HepG2 (cell line): ENCODE measurements around the gene C18orf63. TPM values are rescaled to one million over a fixed set of nuclear protein-coding genes. Genes with fewer than 3 reads are reported as not detected.

Experiments
- ATAC-seq: fragments of 200-7000 bp; cut with Tn5 transposase; 3 replicates; pipeline ENCODE4 v1.9.1; 2020; ENCODE audit warnings: mild to moderate bottlenecking, moderate library complexity
- BruUV-seq: library from RNA; stranded (reverse); fragments of 400-500 nt; replicated peaks from 2 replicates; lab custom pipeline; 2021; lab: Mats Ljungman, UMichigan
- CTCF ChIA-PET: fragments of 300-600 bp; formaldehyde crosslinking; extraction: SDS; loops from one replicate; lab custom pipeline; 2021; ENCODE audit warnings: low total read pairs, inconsistent platforms, low intra/inter-chr PET ratio; lab: Yijun Ruan, JAX
- POLR2A ChIA-PET: fragments of 350-600 bp; sonication (Branson Sonifier 250); formaldehyde crosslinking; loops from one replicate; lab custom pipeline; 2020; ENCODE audit warnings: antibody characterized with exemption, inconsistent platforms; lab: Yijun Ruan, JAX
- DNase-seq: peaks from one replicate; pipeline ENCODE4 v3.0.0-alpha.2; 2015; ENCODE audit warnings: low spot score
- FAIRE-seq: peaks from 3 replicates; lab custom pipeline; 2011; peaks lifted over from hg19 to GRCh38; lab: Jason Lieb, UNC
- H2AFZ ChIP-seq: one replicate; pipeline ENCODE4 v1.6.1; 2011; ENCODE audit warnings: low read length, inconsistent platforms
- H3K27ac ChIP-seq: fragments of 300-600 bp; 3 replicates; pipeline ENCODE4 v1.8.0; 2011; ENCODE audit warnings: mixed run types, mild to moderate bottlenecking, mixed read lengths, low read length, inconsistent platforms; ENCODE audit not compliant: insufficient read depth; ENCODE audit errors: extremely low read length
- H3K27me3 ChIP-seq, 2 experiments: fragments of 200-600 bp in 1 of 2; 2 replicates in 1 of 2; 3 replicates in 1 of 2; pipeline versions ENCODE4 v1.6.0 to v1.8.0; 2011; ENCODE audit warnings: low read length in 2 of 2, mild to moderate bottlenecking in 2 of 2, moderate library complexity in 2 of 2, inconsistent platforms in 1 of 2; ENCODE audit not compliant: insufficient read depth in 2 of 2, control insufficient read depth in 1 of 2
- H3K36me3 ChIP-seq, 2 experiments: fragments of 200-600 bp in 1 of 2; replicated peaks in 1 of 2; 2 replicates in 1 of 2; 3 replicates in 1 of 2; pipeline versions ENCODE4 v1.5.1 to v1.8.0; 2011; ENCODE audit warnings: low read length in 2 of 2, inconsistent platforms in 1 of 2; ENCODE audit not compliant: insufficient read depth in 2 of 2, control insufficient read depth in 1 of 2
- H3K4me1 ChIP-seq: 2 replicates; pipeline ENCODE4 v1.5.1; 2012; ENCODE audit warnings: low read length, inconsistent platforms; ENCODE audit not compliant: insufficient read depth
- H3K4me2 ChIP-seq: 2 replicates; pipeline ENCODE4 v1.6.0; 2011; ENCODE audit warnings: low read depth, low read length, inconsistent platforms
- H3K4me3 ChIP-seq, 3 experiments: fragments of 200-600 bp in 1 of 3; sonication (generic), shearing (Covaris generic) in 1 of 3; replicated peaks in 1 of 3; 2 replicates each; pipeline ENCODE4 v1.5.1; 2011 to 2016; ENCODE audit warnings: low read length in 3 of 3, inconsistent platforms in 2 of 3, low read depth in 2 of 3, mild to moderate bottlenecking in 2 of 3, control low read depth in 1 of 3, mixed read lengths in 1 of 3; ENCODE audit not compliant: insufficient read depth in 1 of 3
- H3K79me2 ChIP-seq: one replicate; pipeline ENCODE4 v1.6.1; 2011; ENCODE audit warnings: low read length, inconsistent platforms; ENCODE audit not compliant: insufficient read depth
- H3K9ac ChIP-seq: 2 replicates; pipeline ENCODE4 v1.6.0; 2011; ENCODE audit warnings: mild to moderate bottlenecking, low read depth, low read length, inconsistent platforms; ENCODE audit not compliant: insufficient read depth
- H3K9me3 ChIP-seq: 2 replicates; pipeline ENCODE4 v1.5.1; 2012; ENCODE audit warnings: mild to moderate bottlenecking, low read length
- H4K20me1 ChIP-seq: 2 replicates; pipeline ENCODE4 v1.6.0; 2011; ENCODE audit warnings: inconsistent platforms, mild to moderate bottlenecking, low read length, moderate library complexity; ENCODE audit not compliant: insufficient read depth
- AGO1 ChIP-seq: fragments of 200-400 bp; formaldehyde crosslinking; IDR thresholded peaks from 2 replicates; pipeline ENCODE4 v1.6.1; 2017; ENCODE audit warnings: mild to moderate bottlenecking, low read depth, low read length, moderate library complexity; ENCODE audit not compliant: poor library complexity, severe bottlenecking
- FOXJ3 ChIP-seq: sonication (generic); formaldehyde crosslinking; IDR thresholded peaks from 2 replicates; pipeline ENCODE4 v1.4.0; 2020; ENCODE audit warnings: missing genetic modification reagents, mild to moderate bottlenecking, borderline replicate concordance
- GATAD2A ChIP-seq: IDR thresholded peaks from 2 replicates; pipeline ENCODE4 v1.6.1; 2016
- KLF15 ChIP-seq: sonication (generic); formaldehyde crosslinking; IDR thresholded peaks from 2 replicates; pipeline ENCODE4 v1.8.1; 2023; ENCODE audit warnings: borderline replicate concordance, mild to moderate bottlenecking, inconsistent platforms, missing genetic modification reagents, mixed read lengths
- MAF1 ChIP-seq: sonication (generic); formaldehyde crosslinking; IDR thresholded peaks from 2 replicates; pipeline ENCODE4 v1.5.0; 2020; ENCODE audit warnings: missing genetic modification reagents, borderline replicate concordance
- MAZ ChIP-seq, 2 experiments: sonication (generic) in 1 of 2; formaldehyde crosslinking in 1 of 2; IDR thresholded peaks; 2 replicates each; pipeline versions ENCODE4 v1.5.0 to v1.6.1; 2012 to 2020; ENCODE audit warnings: low read depth in 2 of 2, mild to moderate bottlenecking in 2 of 2, borderline replicate concordance in 1 of 2, improper control_type of control experiment in 1 of 2, low read length in 1 of 2, missing genetic modification reagents in 1 of 2, moderate library complexity in 1 of 2
- NFATC3 ChIP-seq: sonication (generic); formaldehyde crosslinking; IDR thresholded peaks from 2 replicates; pipeline ENCODE4 v1.5.1; 2020; ENCODE audit warnings: mild to moderate bottlenecking, missing genetic modification reagents
- NONO ChIP-seq, 2 experiments: fragments of 450-650 bp in 1 of 2; sonication (generic) in 1 of 2; formaldehyde crosslinking in 1 of 2; IDR thresholded peaks in 1 of 2; conservative IDR thresholded peaks in 1 of 2; 2 replicates each; pipeline versions ENCODE4 v1.6.1 to v1.8.0; 2017 to 2022; ENCODE audit warnings: mild to moderate bottlenecking in 1 of 2, missing genetic modification reagents in 1 of 2, moderate library complexity in 1 of 2
- PHF21A ChIP-seq: sonication (generic); formaldehyde crosslinking; IDR thresholded peaks from 2 replicates; pipeline ENCODE4 v1.5.0; 2020; ENCODE audit warnings: mild to moderate bottlenecking, missing genetic modification reagents
- TEAD3 ChIP-seq: optimal IDR thresholded peaks from 2 replicates; pipeline ENCODE3; 2016; ENCODE audit warnings: borderline replicate concordance
- ZNF256 ChIP-seq: sonication (generic); formaldehyde crosslinking; conservative IDR thresholded peaks from 2 replicates; pipeline ENCODE4 v1.4.0; 2020; ENCODE audit warnings: missing genetic modification reagents
- ZNF33A ChIP-seq: sonication (generic); formaldehyde crosslinking; IDR thresholded peaks from 2 replicates; pipeline ENCODE4 v1.5.1; 2020; ENCODE audit warnings: missing genetic modification reagents, mild to moderate bottlenecking, moderate library complexity, borderline replicate concordance
- ZNF563 ChIP-seq: sonication (generic); formaldehyde crosslinking; IDR thresholded peaks from 2 replicates; pipeline ENCODE4 v1.8.0; 2022; ENCODE audit warnings: mild to moderate bottlenecking, moderate library complexity, missing genetic modification reagents
- ZNF589 ChIP-seq: sonication (generic); formaldehyde crosslinking; conservative IDR thresholded peaks from 2 replicates; pipeline ENCODE4 v1.8.0; 2022; ENCODE audit warnings: mild to moderate bottlenecking, moderate library complexity, missing genetic modification reagents
- WGBS: methylation state at CpG from one replicate; pipeline ENCODE4 v1.1.6; 2017; ENCODE audit warnings: low lambda C conversion rate; 5-methylcytosine and 5-hydroxymethylcytosine counted together
- in situ Hi-C: cut with HindIII; loops from 2 replicates; pipeline ENCODE4 v1.10.0; 2017; ENCODE audit warnings: low pct_unique_long_range_greater_than_20kb; ENCODE audit not compliant: extremely low pct_ligation_motif_present
- intact Hi-C: fragments of 100-400 bp; cut with micrococcal nuclease; formaldehyde crosslinking; loops from one replicate; pipeline ENCODE4 v1.10.0; 2022; ENCODE audit not compliant: unreplicated experiment
- polyA plus RNA-seq, 8 experiments: library from polyadenylated mRNA; depleted of rRNA in 3 of 8; stranded (reverse) in 7 of 8; unstranded in 1 of 8; fragments of >200 nt; fragmentation: Illumina TruSeq in 4 of 8; extraction: Trizol in 4 of 8; gene quantifications; 2 replicates each; pipeline versions ENCODE4 v1.2.1 to v1.2.3, GENCODE V29; 2011 to 2016; ENCODE audit warnings: low read depth in 4 of 8, missing spikeins in 1 of 8, mixed read lengths in 1 of 8; ENCODE audit not compliant: insufficient read depth in 1 of 8
- total RNA-seq, 5 experiments: library from RNA; depleted of rRNA; stranded (reverse); fragments of >200 nt; fragmentation: Illumina TruSeq; extraction: Trizol; gene quantifications; 2 replicates each; pipeline ENCODE4 v1.2.3, GENCODE V29; 2016; ENCODE audit warnings: low read depth in 1 of 5
- TF ChIP-seq, protein P1 (sequence below): sonication (generic); formaldehyde crosslinking; IDR thresholded peaks from 2 replicates; pipeline ENCODE4 v1.4.0; 2020; ENCODE audit warnings: missing genetic modification reagents
- TF ChIP-seq, protein P2 (sequence below): sonication (generic); formaldehyde crosslinking; IDR thresholded peaks from 2 replicates; pipeline ENCODE4 v1.4.0; 2020; ENCODE audit warnings: missing genetic modification reagents, mild to moderate bottlenecking, borderline replicate concordance
- TF ChIP-seq, protein P3 (sequence below): sonication (generic); formaldehyde crosslinking; IDR thresholded peaks from 2 replicates; pipeline ENCODE4 v1.8.0; 2022; ENCODE audit warnings: mild to moderate bottlenecking, missing genetic modification reagents, moderate library complexity

C18orf63 gene
- total and polyA plus RNA-seq, 2 of the 13 experiments (the other 11 are each of a cell fraction or from before 2014, with no cell fraction given), result 0.01 TPM; not detected in 1

DNA sequence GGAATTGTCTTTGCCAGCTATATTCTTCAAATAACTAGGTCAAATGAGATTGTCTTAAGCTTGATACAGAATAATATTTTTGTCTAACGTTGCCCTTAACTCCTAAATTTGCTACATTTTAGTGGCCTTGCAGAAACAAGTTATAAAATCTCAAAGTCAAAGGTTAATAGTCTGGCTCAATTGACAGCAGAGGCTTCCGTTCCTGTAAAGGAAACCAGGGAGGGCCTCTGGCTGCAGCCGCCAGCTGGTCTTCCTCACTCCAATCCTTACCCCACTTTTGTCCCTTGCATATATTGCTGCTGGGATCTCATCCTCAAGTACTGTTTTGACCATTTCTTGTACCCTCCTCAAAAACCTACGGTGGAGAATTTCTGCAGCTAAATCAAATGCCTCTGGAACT, 40.9 kb upstream of the C18orf63 start (continued):
- TF ChIP-seq, protein P1, sequence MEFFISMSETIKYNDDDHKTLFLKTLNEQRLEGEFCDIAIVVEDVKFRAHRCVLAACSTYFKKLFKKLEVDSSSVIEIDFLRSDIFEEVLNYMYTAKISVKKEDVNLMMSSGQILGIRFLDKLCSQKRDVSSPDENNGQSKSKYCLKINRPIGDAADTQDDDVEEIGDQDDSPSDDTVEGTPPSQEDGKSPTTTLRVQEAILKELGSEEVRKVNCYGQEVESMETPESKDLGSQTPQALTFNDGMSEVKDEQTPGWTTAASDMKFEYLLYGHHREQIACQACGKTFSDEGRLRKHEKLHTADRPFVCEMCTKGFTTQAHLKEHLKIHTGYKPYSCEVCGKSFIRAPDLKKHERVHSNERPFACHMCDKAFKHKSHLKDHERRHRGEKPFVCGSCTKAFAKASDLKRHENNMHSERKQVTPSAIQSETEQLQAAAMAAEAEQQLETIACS (CRISPR knock-in tag), result no peak
- no peak for TF ChIP-seq FOXJ3 (CRISPR knock-in tag)
- no peak for TF ChIP-seq ZNF256 (CRISPR knock-in tag)
- TF ChIP-seq GATAD2A (CRISPR knock-in tag), result no peak
- TF ChIP-seq, protein P2, sequence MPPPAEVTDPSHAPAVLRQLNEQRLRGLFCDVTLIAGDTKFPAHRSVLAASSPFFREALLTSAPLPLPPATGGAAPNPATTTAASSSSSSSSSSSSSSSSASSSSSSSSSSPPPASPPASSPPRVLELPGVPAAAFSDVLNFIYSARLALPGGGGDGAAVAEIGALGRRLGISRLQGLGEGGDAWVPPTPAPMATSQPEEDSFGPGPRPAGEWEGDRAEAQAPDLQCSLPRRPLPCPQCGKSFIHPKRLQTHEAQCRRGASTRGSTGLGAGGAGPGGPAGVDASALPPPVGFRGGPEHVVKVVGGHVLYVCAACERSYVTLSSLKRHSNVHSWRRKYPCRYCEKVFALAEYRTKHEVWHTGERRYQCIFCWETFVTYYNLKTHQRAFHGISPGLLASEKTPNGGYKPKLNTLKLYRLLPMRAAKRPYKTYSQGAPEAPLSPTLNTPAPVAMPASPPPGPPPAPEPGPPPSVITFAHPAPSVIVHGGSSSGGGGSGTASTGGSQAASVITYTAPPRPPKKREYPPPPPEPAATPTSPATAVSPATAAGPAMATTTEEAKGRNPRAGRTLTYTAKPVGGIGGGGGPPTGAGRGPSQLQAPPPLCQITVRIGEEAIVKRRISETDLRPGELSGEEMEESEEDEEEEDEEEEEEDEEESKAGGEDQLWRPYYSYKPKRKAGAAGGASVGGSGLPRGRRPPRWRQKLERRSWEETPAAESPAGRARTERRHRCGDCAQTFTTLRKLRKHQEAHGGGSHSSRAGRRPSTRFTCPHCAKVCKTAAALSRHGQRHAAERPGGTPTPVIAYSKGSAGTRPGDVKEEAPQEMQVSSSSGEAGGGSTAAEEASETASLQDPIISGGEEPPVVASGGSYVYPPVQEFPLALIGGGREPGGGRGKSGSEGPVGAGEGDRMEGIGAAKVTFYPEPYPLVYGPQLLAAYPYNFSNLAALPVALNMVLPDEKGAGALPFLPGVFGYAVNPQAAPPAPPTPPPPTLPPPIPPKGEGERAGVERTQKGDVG, result no peak
- no peak for TF ChIP-seq KLF15
- no peak for TF ChIP-seq MAZ (IDR thresholded peaks at IDR 0.05; ENCODE audit: borderline replicate concordance, low read depth, low read length)
- TF ChIP-seq MAZ (CRISPR knock-in tag; IDR thresholded peaks at IDR 0.05; ENCODE audit: low read depth), result no peak
- TF ChIP-seq AGO1, result no peak

DNA sequence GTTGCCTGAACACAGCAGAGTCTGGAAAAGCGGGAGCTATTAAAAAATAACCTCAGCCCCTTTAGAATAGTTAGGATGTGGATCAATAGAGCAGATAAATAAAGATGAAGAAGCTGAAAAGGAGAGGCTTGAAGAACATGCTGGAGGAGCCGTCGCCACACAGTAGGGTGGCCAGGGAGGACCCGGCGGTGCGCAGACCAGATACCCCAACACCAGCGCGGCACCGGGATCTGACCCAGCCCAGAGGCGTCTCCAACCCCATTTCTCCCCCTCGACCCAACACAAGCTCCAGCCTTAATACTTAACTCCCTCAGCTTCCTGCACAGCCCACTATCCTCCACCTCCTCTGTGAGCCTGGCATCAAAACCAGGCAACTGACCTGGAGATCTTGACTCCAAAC, 39.9 kb upstream of the C18orf63 start:
- ChIA-PET CTCF (no interaction called here), POLR2A (no interaction called here)
- in situ Hi-C loops, result loop anchor here (25.0 kb wide), 1 partner anchor 937 kb away; the partner anchor contains the start of genes PTGR3 and TSHZ1
- H4K20me1 ChIP-seq, result peaks cover 5% of the 10 kb centered on the region; the same call in 1 of the 2 replicates
- no peaks in the 10 kb centered on the region for H3K27me3 ChIP-seq
- no peak overlapping the region for H3K4me3 ChIP-seq
- peaks cover 64% of the 10 kb centered on the region for H3K4me1 ChIP-seq
- H3K36me3 ChIP-seq, result peaks cover 0 to 8% of the 10 kb centered on the region in 2 experiments; a peak in 2 of 5 replicates
- BruUV-seq, result no TSS peak
- H3K79me2 ChIP-seq, result peaks cover 96% of the 10 kb centered on the region
- over 99% methylated on average over 11 of the region's 11 CpGs for WGBS
- no peak for ATAC-seq
- no peak overlapping the region for H3K27ac ChIP-seq
- no peaks in the 10 kb centered on the region for H3K9me3 ChIP-seq
- DNase-seq, result no peak
- no peak for FAIRE-seq
- H3K4me2 ChIP-seq, result no peak overlapping the region
- no peak overlapping the region for H3K9ac ChIP-seq
- intact Hi-C loops, result no loop called here
- no peak overlapping the region for H2AFZ ChIP-seq
- TF ChIP-seq, protein P3, sequence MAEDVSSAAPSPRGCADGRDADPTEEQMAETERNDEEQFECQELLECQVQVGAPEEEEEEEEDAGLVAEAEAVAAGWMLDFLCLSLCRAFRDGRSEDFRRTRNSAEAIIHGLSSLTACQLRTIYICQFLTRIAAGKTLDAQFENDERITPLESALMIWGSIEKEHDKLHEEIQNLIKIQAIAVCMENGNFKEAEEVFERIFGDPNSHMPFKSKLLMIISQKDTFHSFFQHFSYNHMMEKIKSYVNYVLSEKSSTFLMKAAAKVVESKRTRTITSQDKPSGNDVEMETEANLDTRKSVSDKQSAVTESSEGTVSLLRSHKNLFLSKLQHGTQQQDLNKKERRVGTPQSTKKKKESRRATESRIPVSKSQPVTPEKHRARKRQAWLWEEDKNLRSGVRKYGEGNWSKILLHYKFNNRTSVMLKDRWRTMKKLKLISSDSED (CRISPR knock-in tag), result no peak
- no peak for TF ChIP-seq ZNF33A (CRISPR knock-in tag)
- TF ChIP-seq PHF21A (CRISPR knock-in tag), result no peak
- TF ChIP-seq NFATC3, result no peak
- no peak for TF ChIP-seq MAF1 (CRISPR knock-in tag)
- TF ChIP-seq ZNF563, result no peak
- TF ChIP-seq NONO (IDR thresholded peaks at IDR 0.05), result no peak
- no peak for TF ChIP-seq NONO (CRISPR knock-in tag; conservative IDR thresholded peaks at IDR 0.05)
- no peak for TF ChIP-seq ZNF589
- no peak for TF ChIP-seq TEAD3
